ENCODE results near the gene GNG11. TPM values are rescaled to one million over a fixed set of nuclear protein-coding genes. Genes with fewer than 3 reads are reported as not detected.

Gene GNG11
- total and polyA plus RNA-seq, 10 of the 15 experiments (the other 5 are each of a cell fraction or from before 2014, with no cell fraction given), result 0.15 to 2.4 (median 0.84) TPM

GRCh38 chr7:93923296-93923695 is 1.8 kb downstream of the GNG11 start:
- no peak overlapping the region for H3K4me2 ChIP-seq (ENCODE audit: control insufficient read depth, insufficient read depth)
- no peaks in the 10 kb centered on the region for H3K36me3 ChIP-seq (ENCODE audit: control insufficient read depth in 2 of 2, insufficient read depth in 2 of 2, low read length in 1 of 2)
- H3K9me3 ChIP-seq (replicated peaks; ENCODE audit: control insufficient read depth, insufficient read depth, low read length), result no peaks in the 10 kb centered on the region
- ChIA-PET SMC1A (ENCODE audit: uncharacterized antibody, unreplicated experiment) (interaction anchor here (3.9 kb wide), 1 partner anchor 164 kb away, joined by 22 read pairs; no protein-coding TSS in a partner anchor), CTCF (interaction anchor here (0.9 to 4.5 kb wide), 2 partner anchors 20 to 164 kb away, joined by 3 to 25 read pairs; no protein-coding TSS in a partner anchor), POLR2A (no interaction called here), RAD21 (ENCODE audit: unreplicated experiment) (interaction anchor here (1.0 to 1.7 kb wide), 2 partner anchors 27 to 164 kb away, joined by 3 read pairs; no protein-coding TSS in a partner anchor)
- H3K27me3 ChIP-seq (replicated peaks in 1 of 2; ENCODE audit: control insufficient read depth in 2 of 2, insufficient read depth in 2 of 2, low read length in 1 of 2), result no peaks in the 10 kb centered on the region
- H3K9ac ChIP-seq (ENCODE audit: control insufficient read depth, insufficient read depth, low read length), result no peak overlapping the region
- no peak for TF ChIP-seq ZBTB40 (IDR thresholded peaks at IDR 0.05; ENCODE audit: borderline replicate concordance)
- TF ChIP-seq NFXL1 (IDR thresholded peaks at IDR 0.05; ENCODE audit: borderline replicate concordance), result no peak
- TF ChIP-seq TCF12 (IDR thresholded peaks at IDR 0.05; ENCODE audit: low read depth, low read length), result no peak
- TF ChIP-seq MLLT1 (IDR thresholded peaks at IDR 0.05), result no peak
- no peak for TF ChIP-seq FOS (IDR thresholded peaks at IDR 0.05; ENCODE audit: borderline replicate concordance, extremely low read depth, insufficient read length)
- no peak for TF ChIP-seq CHD4 (IDR thresholded peaks at IDR 0.05)
- no peak for TF ChIP-seq RUNX3 (IDR thresholded peaks at IDR 0.05; ENCODE audit: low read length)
- TF ChIP-seq BCL11A (IDR thresholded peaks at IDR 0.05; ENCODE audit: low read depth, low read length), result no peak
- no peak for TF ChIP-seq LARP7 (IDR thresholded peaks at IDR 0.05)
- TF ChIP-seq IRF4 (IDR thresholded peaks at IDR 0.05; ENCODE audit: low read depth, low read length), result no peak
- no peak for TF ChIP-seq TCF3 (IDR thresholded peaks at IDR 0.05; ENCODE audit: borderline replicate concordance, insufficient read depth, low read depth, low read length)
- no TSS peak for BruUV-seq (replicated peaks)
- no peaks in the 10 kb centered on the region for H3K4me1 ChIP-seq (ENCODE audit: control insufficient read depth, insufficient read depth, low read length)
- H2AFZ ChIP-seq (ENCODE audit: control insufficient read depth, low read depth, low read length), result no peak overlapping the region
- DNase-seq (ENCODE audit: low read depth, low spot score) (no peak), FAIRE-seq (no peak), ATAC-seq (no peak)
- no peaks in the 10 kb centered on the region for H4K20me1 ChIP-seq (ENCODE audit: control insufficient read depth, insufficient read depth)
- intact Hi-C loops (cut with micrococcal nuclease; ENCODE audit: unreplicated experiment), result loop anchor here (10.0 kb wide), 1 partner anchor 58 kb away; no protein-coding TSS in a partner anchor
- H3K79me2 ChIP-seq (ENCODE audit: control insufficient read depth, insufficient read depth, low read length), result no peaks in the 10 kb centered on the region
- WGBS (ENCODE audit: insufficient coverage, insufficient replicate concordance, low lambda C conversion rate, missing lambda C conversion rate), result 53% methylated on average over 6 of the region's 6 CpGs
- H3K4me3 ChIP-seq, result no peak overlapping the region
- H3K27ac ChIP-seq (ENCODE audit: control insufficient read depth, insufficient read depth), result no peak overlapping the region
- in situ Hi-C loops (cut with MboI), result no loop called here

Measured in GM12878 (cell line).